Measurements from ENCODE around the gene RBMS3.
"Not testable (repeated sequence)": the region's sequence is repeated elsewhere in the genome, so short reads cannot be mapped to it uniquely, and the experiment has no call there.

RBMS3 gene

DNA sequence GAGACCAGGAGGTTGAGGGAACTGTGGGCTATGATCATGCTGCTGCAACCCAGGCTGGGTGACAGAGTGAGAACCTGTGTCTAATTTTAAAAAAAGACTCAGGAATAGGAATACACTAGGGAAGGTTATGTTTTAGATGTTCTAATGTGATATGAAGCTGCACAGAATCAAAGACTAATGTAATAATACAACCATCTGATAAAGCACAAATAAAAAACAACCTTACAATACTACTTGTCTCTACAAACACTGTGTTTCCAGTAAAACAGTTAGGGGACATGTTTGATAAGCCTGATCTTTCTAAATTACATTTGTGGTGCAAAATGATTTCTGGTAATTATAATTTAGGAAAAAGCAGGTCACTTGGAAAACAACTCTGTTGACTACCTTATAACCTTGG lies 56.7 kb downstream of the RBMS3 start:
- no peak for DNase-seq (ENCODE audit: low read depth in 2 of 3, low spot score in 2 of 3)

DNA sequence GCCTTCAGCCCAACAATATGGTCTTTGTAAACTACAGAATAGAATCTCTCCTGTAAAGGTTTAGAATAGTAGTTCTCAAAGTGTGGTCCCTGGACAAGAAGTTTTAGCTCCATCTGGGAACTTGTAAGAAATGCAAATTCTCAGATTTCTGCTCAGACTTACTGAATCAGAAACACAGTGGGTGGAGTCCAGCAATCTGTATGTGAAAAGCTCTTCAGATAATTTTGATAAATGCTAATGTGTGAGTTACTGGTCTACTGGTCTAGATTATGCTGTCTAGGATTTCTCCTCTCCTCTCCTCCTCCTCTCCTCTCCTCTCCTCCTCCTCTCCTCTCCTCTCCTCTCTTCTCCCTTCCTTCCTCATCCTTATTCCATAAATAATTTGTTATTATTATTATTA lies 57.5 kb downstream of the RBMS3 start:
- no peak for DNase-seq (ENCODE audit: low read depth in 2 of 3, low spot score in 2 of 3)

DNA sequence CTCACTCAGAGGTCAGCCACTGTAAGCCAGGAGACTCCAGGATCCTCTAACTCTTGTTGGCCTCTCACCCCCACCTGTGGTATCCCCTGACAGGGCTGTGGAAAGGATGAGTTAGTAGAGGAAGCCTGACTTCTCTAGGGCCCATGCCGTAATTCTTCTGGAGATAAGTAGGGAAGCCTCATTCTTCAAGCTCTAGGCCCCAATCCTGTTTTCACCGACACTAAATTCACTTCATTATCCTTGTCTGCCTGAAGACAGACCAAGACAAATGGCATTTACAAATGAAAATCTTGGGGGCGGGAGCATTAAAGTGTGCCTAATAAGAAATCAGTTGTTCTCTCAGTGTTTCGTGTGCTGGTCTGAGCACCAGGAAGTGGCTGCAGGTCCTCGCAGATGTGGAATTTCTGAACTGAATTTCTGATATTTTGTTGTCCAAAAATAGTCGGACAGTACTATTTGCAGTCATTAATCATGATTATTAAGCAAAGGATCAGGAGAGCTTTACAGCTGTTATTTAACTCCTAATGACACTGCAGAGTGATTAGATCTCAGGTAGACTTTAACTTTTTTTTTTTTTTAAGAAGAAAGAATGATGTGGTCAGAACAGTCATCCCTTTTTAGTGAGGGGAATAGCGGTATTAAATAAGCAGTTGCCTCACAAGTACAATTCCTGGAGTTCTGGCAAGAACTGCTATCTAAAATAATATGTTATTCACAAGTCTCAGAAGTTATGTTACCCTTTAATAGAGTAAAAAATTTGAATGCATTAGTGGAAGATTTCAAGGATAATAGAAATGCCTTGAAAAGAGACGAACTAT lies 58.4 kb downstream of the RBMS3 start:
- DNase-seq (ENCODE audit: low read depth in 2 of 3, low spot score in 2 of 3) = no peak

DNA sequence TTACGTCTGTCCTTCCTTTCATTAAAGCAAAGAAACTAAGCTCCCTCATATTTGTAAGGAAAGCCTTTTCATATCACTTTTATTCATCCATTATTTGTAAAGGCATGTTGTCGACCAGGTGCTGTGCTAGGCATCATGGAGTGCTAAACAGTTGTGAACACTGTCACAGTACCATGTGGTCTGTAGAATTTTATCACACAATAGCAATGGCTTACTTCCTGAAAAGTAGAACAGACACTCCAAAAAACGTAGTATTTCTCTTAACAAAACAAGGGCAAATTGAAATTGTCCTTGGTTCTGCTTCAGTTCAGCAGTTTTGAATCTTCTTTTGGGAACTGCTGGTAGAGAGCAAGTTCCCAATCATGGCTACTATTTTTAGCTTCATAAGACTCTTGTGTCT lies 63.3 kb downstream of the RBMS3 start:
- no peak for DNase-seq (ENCODE audit: low read depth in 2 of 3, low spot score in 2 of 3)

DNA sequence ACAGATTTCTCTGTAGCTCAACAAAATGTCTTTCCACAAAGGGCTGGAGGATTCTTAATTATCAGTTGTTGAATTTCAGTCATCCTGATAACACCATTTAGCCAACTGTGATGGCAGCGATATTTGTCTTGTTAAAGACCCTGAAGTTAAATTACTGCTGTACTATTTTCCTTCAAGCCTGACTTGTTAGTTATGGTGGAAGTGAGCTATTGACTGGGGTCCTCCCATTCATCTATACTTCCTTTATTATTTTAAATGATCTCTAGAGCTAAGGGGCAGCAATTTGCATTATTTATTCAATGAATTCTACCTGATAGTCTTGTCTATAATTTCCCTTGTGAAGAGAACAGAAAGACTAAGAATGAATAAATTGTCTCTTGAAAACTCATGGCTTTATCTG lies 64.1 kb downstream of the RBMS3 start:
- no peak for DNase-seq (ENCODE audit: low read depth in 2 of 3, low spot score in 2 of 3)

DNA sequence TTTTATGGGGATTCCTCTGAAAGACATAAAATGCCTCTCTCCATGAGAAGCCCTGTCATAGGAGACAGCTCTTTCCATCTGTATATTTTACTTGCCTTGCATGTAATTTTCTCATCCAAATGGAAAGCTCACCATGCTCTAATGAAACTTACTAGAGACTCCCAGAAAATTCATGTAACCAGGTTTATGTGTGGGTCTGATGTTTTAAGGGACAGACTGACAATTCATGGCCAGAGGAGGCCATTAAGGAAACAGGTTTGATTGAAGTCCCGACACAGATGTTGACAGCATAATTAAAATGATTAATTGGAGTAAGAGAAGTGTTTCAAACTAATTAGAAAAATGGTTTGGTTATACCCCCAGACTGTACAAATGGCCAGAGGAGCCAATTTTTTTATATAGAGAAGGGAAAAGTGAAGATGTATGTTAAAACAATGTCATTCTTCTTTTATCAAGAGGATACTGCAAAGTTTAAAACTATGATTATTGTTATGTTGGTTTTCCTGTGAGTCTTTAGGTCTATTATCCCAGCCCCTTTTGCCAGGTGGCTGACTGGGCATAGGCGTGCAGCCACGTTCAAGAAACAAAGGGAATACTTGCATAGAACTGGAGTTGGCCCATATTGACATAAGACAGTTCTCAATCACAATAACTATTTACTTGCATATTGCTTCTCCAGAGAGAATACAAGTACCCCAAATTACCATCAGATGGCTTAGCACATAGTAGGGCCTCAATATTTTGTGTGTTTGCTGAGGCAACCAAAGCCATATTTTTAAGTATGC lies 64.8 kb downstream of the RBMS3 start:
- no peak for DNase-seq (ENCODE audit: low read depth in 2 of 3, low spot score in 2 of 3)

DNA sequence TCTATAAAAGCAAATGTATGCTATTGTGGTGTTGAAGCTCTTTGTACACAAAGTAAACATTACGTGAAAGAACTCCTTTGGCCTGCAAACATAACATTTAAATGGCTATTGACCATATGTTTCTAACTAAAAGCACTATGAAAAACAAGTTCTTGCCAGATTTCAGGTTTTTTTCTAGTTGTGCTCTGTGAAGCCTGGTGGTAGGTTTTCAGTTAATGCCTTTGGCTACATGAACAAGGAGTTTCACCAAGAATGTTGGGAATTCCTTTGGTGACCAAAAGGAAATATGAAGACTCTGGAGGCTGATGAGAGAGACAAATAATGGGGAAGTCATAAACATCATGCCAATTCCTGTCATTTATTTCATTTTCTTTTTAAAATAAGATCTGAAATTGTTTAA lies 66.0 kb downstream of the RBMS3 start:
- DNase-seq (ENCODE audit: low read depth in 2 of 3, low spot score in 2 of 3) = no peak

DNA sequence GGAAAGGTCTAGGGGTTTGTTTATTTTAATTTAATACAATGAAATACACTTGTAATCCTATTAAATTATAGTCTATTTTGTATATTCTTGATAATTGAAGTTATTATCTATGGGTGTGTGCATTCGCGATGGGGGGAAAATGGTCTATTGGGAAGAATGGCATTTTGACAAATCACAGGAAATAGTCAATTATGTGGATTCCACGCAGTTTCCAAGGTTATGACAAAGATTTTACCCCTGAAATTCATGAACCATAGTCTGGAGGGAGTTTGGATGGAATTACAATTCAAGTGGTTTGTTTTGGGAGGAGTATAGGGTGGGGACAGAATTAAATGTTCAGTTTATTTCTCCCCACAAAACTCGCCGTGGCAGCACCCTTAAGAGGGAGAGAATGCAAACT lies 66.5 kb downstream of the RBMS3 start:
- DNase-seq (ENCODE audit: low read depth in 2 of 3, low spot score in 2 of 3) = no peak

DNA sequence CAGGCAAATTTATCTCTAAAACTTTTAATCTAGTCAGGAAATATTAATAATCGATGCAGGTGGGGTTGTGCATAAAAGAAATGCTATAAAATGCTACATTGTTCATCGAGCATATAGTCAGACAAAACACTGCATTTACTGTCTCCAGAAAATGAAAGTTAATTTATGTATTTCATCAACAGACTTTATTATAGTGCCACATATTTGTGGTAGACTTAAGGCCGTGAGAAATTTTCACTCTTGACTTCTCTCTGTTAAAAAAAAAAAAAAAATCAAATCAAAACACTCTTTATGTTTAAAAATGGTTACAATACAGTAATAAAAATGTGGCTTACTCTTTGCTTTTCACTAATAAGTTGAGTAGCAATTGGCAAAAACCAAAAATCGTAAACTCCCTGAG lies 67.4 kb downstream of the RBMS3 start:
- DNase-seq (ENCODE audit: low read depth in 2 of 3, low spot score in 2 of 3) = no peak

DNA sequence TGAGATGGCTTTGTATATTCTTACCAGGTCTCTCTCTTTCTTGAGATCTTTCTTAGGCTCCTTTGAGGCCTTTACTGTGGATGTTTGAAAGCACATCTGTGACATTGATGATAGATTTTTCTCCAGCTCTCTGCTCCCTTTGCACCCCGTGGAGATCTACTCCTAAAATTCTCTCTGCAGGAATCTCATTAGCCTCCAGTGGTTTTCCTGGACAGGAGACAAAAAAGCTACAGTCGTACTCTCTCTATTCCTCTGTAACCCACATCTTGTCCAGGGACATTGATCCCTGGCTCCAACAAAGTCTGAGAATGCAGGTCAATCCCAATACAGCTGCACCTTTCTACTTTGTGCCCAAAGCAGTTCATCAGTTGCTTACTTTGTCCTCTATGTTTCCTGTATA lies 68.2 kb downstream of the RBMS3 start:
- no peak for DNase-seq (ENCODE audit: low read depth in 2 of 3, low spot score in 2 of 3)

DNA sequence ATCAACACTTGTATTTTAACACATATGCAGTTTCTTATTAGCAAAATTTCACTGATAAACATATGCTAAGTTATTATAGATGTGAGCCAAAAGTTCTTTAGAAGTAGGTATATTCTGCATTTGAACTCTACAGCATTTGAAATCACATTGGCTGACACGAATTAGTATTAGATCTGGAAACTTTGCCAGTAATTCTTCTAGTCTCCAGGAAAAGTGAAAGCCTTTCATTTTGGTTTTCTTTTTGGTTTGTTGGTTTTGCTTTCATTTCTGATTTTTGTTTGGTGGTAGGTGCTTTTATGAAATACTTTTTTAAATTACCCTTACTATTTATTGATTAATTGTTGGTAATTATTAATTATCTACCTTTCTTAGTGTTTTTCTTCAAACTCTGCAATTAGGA lies 72.9 kb downstream of the RBMS3 start:
- no peak for DNase-seq (ENCODE audit: low read depth in 2 of 3, low spot score in 2 of 3)

DNA sequence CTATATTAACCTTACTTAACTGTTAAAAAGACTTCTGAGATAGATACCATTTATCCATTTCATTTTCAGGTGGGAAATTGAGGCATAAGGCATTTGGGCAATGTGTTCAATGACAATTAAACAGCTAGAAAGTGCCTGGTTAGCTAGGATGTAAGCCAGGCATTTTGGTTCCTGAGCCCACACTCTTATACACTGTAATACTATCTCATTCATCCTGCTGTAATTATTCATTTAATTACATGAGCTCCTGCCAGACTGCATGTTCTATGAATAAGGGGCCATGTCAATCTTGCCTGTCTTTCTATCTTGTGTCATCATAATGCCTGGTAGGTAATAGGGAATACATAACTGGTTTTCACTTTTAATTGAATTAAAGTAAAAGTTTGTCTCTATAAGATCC lies 74.0 kb downstream of the RBMS3 start:
- DNase-seq (ENCODE audit: low read depth in 2 of 3, low spot score in 2 of 3) = no peak

DNA sequence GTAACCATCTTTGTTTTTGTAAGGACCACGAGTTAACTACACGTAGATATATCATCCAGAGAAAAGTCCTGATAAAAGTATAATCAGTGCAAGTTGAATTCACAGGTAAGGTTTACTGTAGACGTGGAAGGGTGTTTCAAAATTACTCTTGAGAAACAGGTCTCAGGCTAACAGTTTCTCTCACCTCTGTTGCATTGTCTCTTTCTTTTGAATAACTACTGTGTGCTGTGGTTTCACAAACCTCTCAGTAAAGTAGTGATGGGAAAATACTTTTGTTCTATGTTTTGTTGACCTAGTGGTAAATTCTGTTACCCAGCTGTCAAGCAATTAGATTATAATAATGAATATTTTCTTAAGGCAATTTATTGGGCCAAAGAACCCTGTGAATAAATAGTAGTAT lies 75.2 kb downstream of the RBMS3 start:
- no peak for DNase-seq (ENCODE audit: low read depth in 2 of 3, low spot score in 2 of 3)

DNA sequence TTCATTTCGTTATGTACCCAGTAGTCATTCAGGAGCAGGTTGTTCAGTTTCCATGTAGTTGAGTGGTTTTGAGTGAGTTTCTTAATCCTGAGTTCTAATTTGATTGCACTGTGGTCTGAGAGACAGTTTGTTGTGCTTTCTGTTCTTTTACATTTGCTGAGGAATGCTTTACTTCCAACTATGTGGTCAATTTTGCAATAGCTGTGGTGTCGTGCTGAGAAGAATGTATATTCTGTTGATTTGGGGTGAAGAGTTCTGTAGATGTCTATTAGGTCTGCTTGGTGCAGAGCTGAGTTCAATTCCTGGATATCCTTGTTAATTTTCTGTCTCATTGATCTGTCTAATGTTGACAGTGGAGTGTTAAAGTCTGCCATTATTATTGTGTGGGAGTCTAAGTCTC lies 79.4 kb downstream of the RBMS3 start:
- DNase-seq (ENCODE audit: low read depth in 2 of 3, low spot score in 2 of 3) = not testable (repeated sequence)

DNA sequence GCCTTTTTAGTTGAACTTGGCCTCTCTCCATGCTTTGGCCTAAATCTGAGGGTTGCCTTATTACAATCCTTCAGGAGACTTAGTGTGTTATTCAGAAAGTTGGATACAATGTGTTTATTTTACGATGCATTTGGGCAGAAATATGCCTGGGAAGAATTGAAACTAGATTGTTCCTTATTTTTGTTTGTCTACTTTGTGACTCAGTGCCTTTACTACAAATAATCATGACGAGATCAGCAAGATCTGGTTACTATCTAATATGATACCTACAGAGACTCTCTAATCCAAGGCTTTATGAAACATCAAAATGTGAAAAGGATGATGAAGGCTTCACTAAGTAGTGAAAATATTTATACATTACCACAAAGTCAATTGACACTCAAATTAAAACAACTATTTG lies 82.2 kb downstream of the RBMS3 start:
- DNase-seq (ENCODE audit: low read depth in 2 of 3, low spot score in 2 of 3) = no peak

DNA sequence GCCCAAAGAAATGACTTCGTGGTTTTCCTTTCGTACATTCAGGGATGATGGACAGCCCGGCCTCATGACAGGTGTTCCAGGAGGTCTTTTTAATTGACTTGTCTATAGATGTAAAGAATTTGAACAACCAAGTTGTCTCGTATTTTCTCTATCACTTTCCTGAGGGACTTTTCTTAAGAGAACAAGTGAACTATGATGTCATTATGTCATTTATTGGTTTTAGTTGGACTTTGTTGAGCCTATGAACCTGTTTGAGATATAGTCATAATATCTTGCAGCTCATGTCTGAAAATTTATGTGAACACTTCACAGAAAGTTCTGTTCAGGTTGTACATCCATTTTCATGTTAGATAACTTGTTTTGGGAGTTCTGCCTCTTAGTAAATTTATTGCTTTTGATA lies 89.2 kb downstream of the RBMS3 start:
- DNase-seq (ENCODE audit: low read depth in 2 of 3, low spot score in 2 of 3) = no peak

DNA sequence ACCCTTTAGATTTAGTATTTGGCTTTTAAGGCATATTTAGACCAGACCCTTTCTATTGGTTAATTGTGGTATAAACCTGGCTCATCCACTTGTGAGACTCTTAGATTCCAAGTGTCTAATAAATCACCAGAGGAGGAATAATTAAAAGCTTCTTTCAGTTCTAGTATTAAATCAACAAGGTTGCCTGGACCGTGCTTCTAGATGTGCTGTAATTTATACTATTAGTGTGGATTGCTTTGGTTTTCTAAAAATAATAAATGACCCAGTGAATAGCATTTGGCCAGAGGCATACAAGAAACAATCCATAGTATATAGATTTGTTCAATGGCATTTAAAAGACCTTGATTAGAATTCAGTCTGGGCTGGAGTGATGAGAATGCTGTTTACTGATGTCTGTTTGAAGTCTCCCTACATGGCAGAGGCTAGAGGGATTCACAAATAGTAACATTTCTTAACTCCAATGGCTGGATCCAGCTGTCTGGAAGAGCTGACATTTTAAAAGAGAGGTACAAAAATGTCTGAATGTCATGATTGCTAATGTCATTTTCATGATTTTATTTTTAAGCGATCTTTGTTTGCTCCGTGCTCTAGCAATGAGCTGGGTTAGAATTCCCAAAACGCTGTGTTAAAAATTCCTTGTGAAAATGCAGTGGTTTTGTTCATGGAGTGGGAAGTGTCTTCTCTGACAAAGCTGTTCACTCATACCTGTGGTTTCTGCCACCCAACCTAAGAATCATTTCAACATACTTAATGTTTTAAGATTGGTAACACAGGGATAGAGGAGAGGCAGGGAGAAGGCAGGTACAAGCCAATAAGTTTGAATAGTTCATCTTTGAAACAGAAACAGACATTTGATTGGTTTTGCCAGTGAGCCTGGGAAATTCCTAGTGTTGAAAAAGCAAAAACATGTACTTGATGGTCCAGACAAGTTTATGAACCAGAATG lies 89.9 kb downstream of the RBMS3 start:
- no peak for DNase-seq (ENCODE audit: low read depth in 2 of 3, low spot score in 2 of 3)

DNA sequence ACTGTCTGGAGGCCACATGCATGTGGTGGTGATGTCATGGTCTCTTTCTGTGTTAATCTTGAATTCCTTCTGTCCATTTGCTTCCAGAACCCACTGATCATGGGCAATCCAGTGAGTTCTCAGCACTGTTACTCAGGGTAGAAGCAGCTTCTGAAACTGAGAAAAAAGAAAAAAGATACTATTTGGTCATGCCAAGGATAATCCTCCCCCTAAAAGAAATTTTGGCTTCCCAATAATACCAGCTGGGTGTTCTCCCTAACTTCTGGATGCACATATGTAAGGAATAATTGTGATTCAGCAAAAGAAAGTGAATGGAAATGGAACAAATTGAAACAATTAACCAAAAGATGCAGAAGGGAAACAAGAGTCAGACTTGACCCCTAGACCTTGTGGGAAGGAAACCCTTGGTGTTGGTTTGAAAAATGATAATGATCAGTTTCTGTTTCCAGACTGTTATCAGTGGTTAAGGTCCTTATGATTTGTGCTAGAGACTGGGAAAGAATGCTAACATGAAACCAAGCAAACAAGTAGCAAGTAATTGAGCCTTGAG lies 92.3 kb downstream of the RBMS3 start:
- DNase-seq (ENCODE audit: low read depth in 2 of 3, low spot score in 2 of 3) = no peak

DNA sequence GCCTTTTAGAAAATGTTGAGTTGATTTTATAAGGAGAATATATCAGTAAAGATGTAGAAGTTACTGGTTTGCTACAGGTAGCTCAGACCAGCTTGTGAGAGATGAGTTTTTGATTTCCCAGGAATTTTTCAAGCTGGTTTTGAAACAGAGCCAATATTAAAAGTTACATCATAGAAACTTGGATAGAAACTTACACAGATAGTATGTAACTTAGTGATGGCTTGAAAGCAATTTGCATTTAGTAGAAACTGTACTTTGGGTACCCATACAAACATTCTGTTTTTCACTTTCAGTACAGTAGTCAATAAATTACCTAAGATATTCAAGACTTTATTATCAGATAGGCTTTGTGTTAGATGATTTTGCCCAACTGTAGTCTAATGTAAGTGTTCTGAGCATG lies 93.4 kb downstream of the RBMS3 start:
- DNase-seq (ENCODE audit: low read depth in 2 of 3, low spot score in 2 of 3) = no peak

DNA sequence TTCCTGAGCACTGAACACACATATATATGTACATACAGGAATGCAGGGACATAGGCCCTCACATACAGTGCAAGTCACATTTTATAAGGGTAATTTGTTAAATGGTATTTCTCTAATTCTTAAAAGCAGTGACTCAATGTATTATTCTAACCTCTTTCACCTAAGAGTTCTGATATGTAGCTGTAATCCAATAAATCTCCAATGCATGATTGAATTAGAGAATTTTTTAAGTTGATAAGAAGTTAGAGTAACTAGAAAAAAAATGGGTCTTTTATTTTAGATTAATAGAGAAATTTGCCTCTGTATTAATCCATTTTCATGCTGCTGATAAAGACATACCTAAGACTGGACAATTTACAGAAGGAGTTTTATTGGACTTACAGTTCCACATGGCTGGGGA lies 98.2 kb downstream of the RBMS3 start:
- DNase-seq (ENCODE audit: low read depth in 2 of 3, low spot score in 2 of 3) = no peak

DNA sequence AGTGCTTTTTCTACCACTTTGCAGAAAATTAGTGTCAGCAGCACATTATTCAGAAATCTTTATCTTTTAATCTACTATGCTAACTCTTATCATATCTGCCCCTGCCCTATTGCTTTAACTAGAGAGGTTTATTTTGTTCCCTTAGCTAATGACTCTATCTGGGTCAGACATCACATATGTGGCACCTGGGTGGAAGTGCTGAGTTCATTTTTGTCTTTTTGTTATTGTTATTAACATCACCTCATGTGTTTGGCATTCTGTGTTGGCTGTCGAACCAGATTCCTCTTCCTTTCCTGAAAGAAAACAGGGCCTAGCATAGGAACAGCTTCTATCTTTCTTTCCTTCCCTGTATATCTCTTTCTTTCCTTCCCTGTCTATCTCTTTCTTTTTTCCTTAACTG lies 100.7 kb downstream of the RBMS3 start:
- DNase-seq (ENCODE audit: low read depth in 2 of 3, low spot score in 2 of 3) = no peak
